Measurements from ENCODE around the gene TMEM170A.

Gene TMEM170A

GRCh38 chr16:75482434-75483205 lies 18.1 kb upstream of the TMEM170A start:
- Histone ChIP-seq H3K9me3 (ENCODE audit: control insufficient read depth, low read length) (no peaks in the 10 kb centered on the region), H3K4me1 (ENCODE audit: control insufficient read depth, insufficient read depth, low read length, poor library complexity, severe bottlenecking) (no peaks in the 10 kb centered on the region), H3K4me3 (ENCODE audit: insufficient read depth, low read depth, low read length, poor library complexity, severe bottlenecking) (no peak overlapping the region), H3K27me3 (replicated peaks; ENCODE audit: control insufficient read depth, insufficient read depth, low read length, poor library complexity, severe bottlenecking) (no peaks in the 10 kb centered on the region), H3K27ac (ENCODE audit: insufficient read depth, low read length, poor library complexity, severe bottlenecking) (no peak overlapping the region), H3K36me3 (ENCODE audit: control insufficient read depth, insufficient read depth, low read length) (no peaks in the 10 kb centered on the region)
- no peak for DNase-seq

- no peak overlapping the region for H3K27ac ChIP-seq (ENCODE audit: insufficient read depth, low read length, poor library complexity, severe bottlenecking)
- no peaks in the 10 kb centered on the region for H3K9me3 ChIP-seq (ENCODE audit: control insufficient read depth, low read length)
- no peaks in the 10 kb centered on the region for H3K27me3 ChIP-seq (replicated peaks; ENCODE audit: control insufficient read depth, insufficient read depth, low read length, poor library complexity, severe bottlenecking)
- no peak overlapping the region for H3K4me3 ChIP-seq (ENCODE audit: insufficient read depth, low read depth, low read length, poor library complexity, severe bottlenecking)
- no peak for DNase-seq
- no peaks in the 10 kb centered on the region for H3K36me3 ChIP-seq (ENCODE audit: control insufficient read depth, insufficient read depth, low read length)
- no peaks in the 10 kb centered on the region for H3K4me1 ChIP-seq (ENCODE audit: control insufficient read depth, insufficient read depth, low read length, poor library complexity, severe bottlenecking)
These were observed 17.0 kb upstream of the TMEM170A start for GRCh38 chr16:75481475-75481874.

- no peak overlapping the region for H3K27ac ChIP-seq (ENCODE audit: insufficient read depth, low read length, poor library complexity, severe bottlenecking)
- no peak overlapping the region for H3K4me3 ChIP-seq (ENCODE audit: insufficient read depth, low read depth, low read length, poor library complexity, severe bottlenecking)
- no peaks in the 10 kb centered on the region for H3K36me3 ChIP-seq (ENCODE audit: control insufficient read depth, insufficient read depth, low read length)
- no peaks in the 10 kb centered on the region for H3K9me3 ChIP-seq (ENCODE audit: control insufficient read depth, low read length)
- no peaks in the 10 kb centered on the region for H3K4me1 ChIP-seq (ENCODE audit: control insufficient read depth, insufficient read depth, low read length, poor library complexity, severe bottlenecking)
- no peak for DNase-seq
- H3K27me3 ChIP-seq (replicated peaks; ENCODE audit: control insufficient read depth, insufficient read depth, low read length, poor library complexity, severe bottlenecking), result no peaks in the 10 kb centered on the region
These were observed 15.0 kb upstream of the TMEM170A start for GRCh38 chr16:75479421-75479990.

GRCh38 chr16:75478480-75479345 lies 14.2 kb upstream of the TMEM170A start:
- no peak for DNase-seq
- Histone ChIP-seq H3K9me3 (ENCODE audit: control insufficient read depth, low read length) (no peaks in the 10 kb centered on the region), H3K27me3 (replicated peaks; ENCODE audit: control insufficient read depth, insufficient read depth, low read length, poor library complexity, severe bottlenecking) (no peaks in the 10 kb centered on the region), H3K27ac (ENCODE audit: insufficient read depth, low read length, poor library complexity, severe bottlenecking) (no peak overlapping the region), H3K4me1 (ENCODE audit: control insufficient read depth, insufficient read depth, low read length, poor library complexity, severe bottlenecking) (no peaks in the 10 kb centered on the region), H3K4me3 (ENCODE audit: insufficient read depth, low read depth, low read length, poor library complexity, severe bottlenecking) (no peak overlapping the region), H3K36me3 (ENCODE audit: control insufficient read depth, insufficient read depth, low read length) (no peaks in the 10 kb centered on the region)

- Histone ChIP-seq H3K27me3 (replicated peaks; ENCODE audit: control insufficient read depth, insufficient read depth, low read length, poor library complexity, severe bottlenecking) (no peaks in the 10 kb centered on the region), H3K9me3 (ENCODE audit: control insufficient read depth, low read length) (no peaks in the 10 kb centered on the region), H3K36me3 (ENCODE audit: control insufficient read depth, insufficient read depth, low read length) (no peaks in the 10 kb centered on the region), H3K4me3 (ENCODE audit: insufficient read depth, low read depth, low read length, poor library complexity, severe bottlenecking) (no peak overlapping the region), H3K4me1 (ENCODE audit: control insufficient read depth, insufficient read depth, low read length, poor library complexity, severe bottlenecking) (no peaks in the 10 kb centered on the region), H3K27ac (ENCODE audit: insufficient read depth, low read length, poor library complexity, severe bottlenecking) (no peak overlapping the region)
- DNase-seq, result no peak
These were observed 13.4 kb upstream of the TMEM170A start for GRCh38 chr16:75477680-75478473.

GRCh38 chr16:75476817-75477216 lies 12.3 kb upstream of the TMEM170A start:
- H3K27ac ChIP-seq (ENCODE audit: insufficient read depth, low read length, poor library complexity, severe bottlenecking), result no peak overlapping the region
- no peaks in the 10 kb centered on the region for H3K4me1 ChIP-seq (ENCODE audit: control insufficient read depth, insufficient read depth, low read length, poor library complexity, severe bottlenecking)
- no peak for DNase-seq
- H3K4me3 ChIP-seq (ENCODE audit: insufficient read depth, low read depth, low read length, poor library complexity, severe bottlenecking), result no peak overlapping the region
- H3K27me3 ChIP-seq (replicated peaks; ENCODE audit: control insufficient read depth, insufficient read depth, low read length, poor library complexity, severe bottlenecking), result no peaks in the 10 kb centered on the region
- H3K9me3 ChIP-seq (ENCODE audit: control insufficient read depth, low read length), result no peaks in the 10 kb centered on the region
- H3K36me3 ChIP-seq (ENCODE audit: control insufficient read depth, insufficient read depth, low read length), result no peaks in the 10 kb centered on the region

GRCh38 chr16:75475420-75475847 lies 10.9 kb upstream of the TMEM170A start:
- no peaks in the 10 kb centered on the region for H3K9me3 ChIP-seq (ENCODE audit: control insufficient read depth, low read length)

GRCh38 chr16:75472908-75473877 lies 8.7 kb upstream of the TMEM170A start:
- Histone ChIP-seq H3K27ac (ENCODE audit: insufficient read depth, low read length, poor library complexity, severe bottlenecking) (no peak overlapping the region), H3K36me3 (ENCODE audit: control insufficient read depth, insufficient read depth, low read length) (no peaks in the 10 kb centered on the region), H3K9me3 (ENCODE audit: control insufficient read depth, low read length) (no peaks in the 10 kb centered on the region), H3K4me1 (ENCODE audit: control insufficient read depth, insufficient read depth, low read length, poor library complexity, severe bottlenecking) (no peaks in the 10 kb centered on the region), H3K4me3 (ENCODE audit: insufficient read depth, low read depth, low read length, poor library complexity, severe bottlenecking) (no peak overlapping the region), H3K27me3 (replicated peaks; ENCODE audit: control insufficient read depth, insufficient read depth, low read length, poor library complexity, severe bottlenecking) (no peaks in the 10 kb centered on the region)
- no peak for DNase-seq

More at GRCh38 chr16:75475420-75475847, 10.9 kb upstream of the TMEM170A start:
- no peak for DNase-seq
- no peak overlapping the region for H3K4me3 ChIP-seq (ENCODE audit: insufficient read depth, low read depth, low read length, poor library complexity, severe bottlenecking)
- no peaks in the 10 kb centered on the region for H3K27me3 ChIP-seq (replicated peaks; ENCODE audit: control insufficient read depth, insufficient read depth, low read length, poor library complexity, severe bottlenecking)
- H3K36me3 ChIP-seq (ENCODE audit: control insufficient read depth, insufficient read depth, low read length), result no peaks in the 10 kb centered on the region
- H3K27ac ChIP-seq (ENCODE audit: insufficient read depth, low read length, poor library complexity, severe bottlenecking), result no peak overlapping the region
- no peaks in the 10 kb centered on the region for H3K4me1 ChIP-seq (ENCODE audit: control insufficient read depth, insufficient read depth, low read length, poor library complexity, severe bottlenecking)

All from effector memory CD4-positive, alpha-beta T cell (primary cell).